HCT116 (cell line): Measurements from ENCODE around the gene HK1. TPM values are rescaled to one million over a fixed set of nuclear protein-coding genes. Genes with fewer than 3 reads are reported as not detected.

Experiments used
- ATAC-seq: fragments of 200-7000 bp; cut with Tn5 transposase; 2 replicates; pipeline ENCODE4 v1.9.1; 2020; ENCODE audit warnings: mild to moderate bottlenecking, moderate library complexity
- BruUV-seq: library from RNA; stranded (reverse); fragments of 400-500 nt; replicated peaks from 2 replicates; lab custom pipeline; 2021; lab: Mats Ljungman, UMichigan
- CTCF ChIA-PET: fragments of 300-600 bp; sonication (Branson Sonifier 250); formaldehyde crosslinking; loops from one replicate; lab custom pipeline; 2021; ENCODE audit warnings: antibody characterized with exemption; lab: Charles Lee
- POLR2A ChIA-PET: fragments of 300-600, 350-600 bp; sonication (Branson Sonifier 250); formaldehyde crosslinking; loops from one replicate; lab custom pipeline; 2021; ENCODE audit warnings: antibody characterized with exemption; lab: Charles Lee
- RAD21 ChIA-PET, 2 experiments: fragments of 300-600 bp; sonication (Branson Sonifier 250); formaldehyde crosslinking; loops; one replicate each; lab custom pipeline; 2023; ENCODE audit warnings: low total read pairs in 2 of 2; ENCODE audit not compliant: uncharacterized antibody in 2 of 2, unreplicated experiment in 2 of 2, low non-redundant PET in 1 of 2; lab: Charles Lee
- DNase-seq: peaks from one replicate; pipeline ENCODE4 v3.0.0-alpha.2; 2010; ENCODE audit warnings: low read depth, low spot score
- H2AFZ ChIP-seq: fragments of 200-600 bp; shearing (Covaris generic), sonication (generic); 2 replicates; pipeline ENCODE4 v1.6.1; 2017; ENCODE audit warnings: low read depth, mixed run types, mixed read lengths, antibody characterized with exemption, low read length; ENCODE audit not compliant: poor library complexity, severe bottlenecking
- H3K27ac ChIP-seq: 2 replicates; pipeline ENCODE4 v1.5.1; 2012; ENCODE audit warnings: low read depth, low read length
- H3K27me3 ChIP-seq: fragments of 200-600 bp; sonication (generic); 2 replicates; pipeline ENCODE4 v1.6.1; 2016; ENCODE audit warnings: mixed run types, low read length, mixed read lengths; ENCODE audit not compliant: insufficient read depth
- H3K36me3 ChIP-seq, 2 experiments: fragments of 200-500 bp in 1 of 2; fragments of 200-600 bp in 1 of 2; sonication (Bioruptor generic) in 1 of 2; sonication (generic) in 1 of 2; 2 replicates each; pipeline versions ENCODE4 v1.5.1 to v1.6.1; 2014 to 2016; ENCODE audit warnings: low read length in 2 of 2, inconsistent platforms in 1 of 2, mixed read lengths in 1 of 2, mixed run types in 1 of 2; ENCODE audit not compliant: insufficient read depth in 2 of 2, control insufficient read depth in 1 of 2
- H3K4me1 ChIP-seq, 2 experiments: fragments of 200-600 bp in 1 of 2; sonication (generic) in 1 of 2; 2 replicates each; pipeline versions ENCODE4 v1.5.1 to v1.6.1; 2012 to 2017; ENCODE audit warnings: low read length in 2 of 2, inconsistent platforms in 1 of 2, mild to moderate bottlenecking in 1 of 2, mixed read lengths in 1 of 2, mixed run types in 1 of 2, moderate library complexity in 1 of 2; ENCODE audit not compliant: insufficient read depth in 2 of 2, control insufficient read depth in 1 of 2
- H3K4me2 ChIP-seq: fragments of 200-600 bp; sonication (generic); 2 replicates; pipeline ENCODE4 v1.6.1; 2017; ENCODE audit warnings: mixed run types, low read length, mixed read lengths
- H3K4me3 ChIP-seq, 2 experiments: fragments of 200-600 bp in 1 of 2; sonication (generic) in 1 of 2; replicated peaks in 1 of 2; 2 replicates each; pipeline ENCODE4 v1.5.1; 2011 to 2016; ENCODE audit warnings: low read length in 2 of 2, control low read depth in 1 of 2, low read depth in 1 of 2, mild to moderate bottlenecking in 1 of 2, mixed read lengths in 1 of 2, mixed run types in 1 of 2
- H3K79me2 ChIP-seq: fragments of 200-600 bp; sonication (generic); 2 replicates; pipeline ENCODE4 v1.6.1; 2017; ENCODE audit warnings: mild to moderate bottlenecking, mixed run types, low read length, moderate library complexity, mixed read lengths; ENCODE audit not compliant: insufficient read depth
- H3K9ac ChIP-seq: fragments of 200-600 bp; sonication (generic); 2 replicates; pipeline ENCODE4 v1.6.1; 2016; ENCODE audit warnings: low read length, mixed read lengths
- H3K9me2 ChIP-seq: fragments of 200-600 bp; sonication (generic), shearing (Covaris generic); 2 replicates; pipeline ENCODE4 v1.6.1; 2017; ENCODE audit warnings: mixed run types, mild to moderate bottlenecking, moderate library complexity; ENCODE audit not compliant: insufficient read depth
- H3K9me3 ChIP-seq, 2 experiments: fragments of 200-500 bp in 1 of 2; fragments of 200-600 bp in 1 of 2; sonication (Bioruptor generic) in 1 of 2; sonication (generic) in 1 of 2; 2 replicates each; pipeline ENCODE4 v1.6.1; 2014 to 2017; ENCODE audit warnings: low read length in 2 of 2, mixed read lengths in 2 of 2, inconsistent platforms in 1 of 2, low read depth in 1 of 2, mild to moderate bottlenecking in 1 of 2, mixed run types in 1 of 2, moderate library complexity in 1 of 2; ENCODE audit not compliant: control insufficient read depth in 1 of 2, insufficient read depth in 1 of 2
- H4K20me1 ChIP-seq: fragments of 200-600 bp; sonication (generic), shearing (Covaris generic); 2 replicates; pipeline ENCODE4 v1.6.1; 2017; ENCODE audit warnings: mixed run types, mild to moderate bottlenecking, moderate library complexity; ENCODE audit not compliant: insufficient read depth
- CBX3 ChIP-seq: IDR thresholded peaks from 2 replicates; pipeline ENCODE4 v1.6.1; 2012; ENCODE audit warnings: low read depth
- EGR1 ChIP-seq: IDR thresholded peaks from 2 replicates; pipeline ENCODE4 v1.6.1; 2012; ENCODE audit warnings: low read depth
- ELF1 ChIP-seq: IDR thresholded peaks from 2 replicates; pipeline ENCODE4 v1.6.1; 2012; ENCODE audit warnings: low read depth, borderline replicate concordance
- EZH2 ChIP-seq: fragments of 200-600 bp; sonication (generic); IDR thresholded peaks from 2 replicates; pipeline ENCODE4 v1.6.1; 2017; ENCODE audit warnings: antibody characterized with exemption, mixed run types
- FOSL1 ChIP-seq: IDR thresholded peaks from 2 replicates; pipeline ENCODE4 v1.6.1; 2012; ENCODE audit warnings: low read depth
- JUND ChIP-seq: IDR thresholded peaks from 2 replicates; pipeline ENCODE4 v1.6.1; 2012
- POLR2AphosphoS5 ChIP-seq: IDR thresholded peaks from 2 replicates; pipeline ENCODE4 v1.6.1; 2011; ENCODE audit warnings: mild to moderate bottlenecking, low read depth, low read length, moderate library complexity
- SIN3A ChIP-seq: IDR thresholded peaks from 2 replicates; pipeline ENCODE4 v1.6.1; 2012; ENCODE audit warnings: low read depth
- SRF ChIP-seq: IDR thresholded peaks from 2 replicates; pipeline ENCODE4 v1.6.1; 2012; ENCODE audit warnings: low read depth
- TCF7L2 ChIP-seq: IDR thresholded peaks from 2 replicates; pipeline ENCODE4 v1.7.0; 2011; ENCODE audit warnings: borderline replicate concordance, inconsistent platforms; ENCODE audit not compliant: insufficient read depth, insufficient read length; ENCODE audit errors: extremely low read depth
- YY1 ChIP-seq: IDR thresholded peaks from 2 replicates; pipeline ENCODE4 v1.6.1; 2011; ENCODE audit warnings: low read length, low read depth, moderate library complexity, mild to moderate bottlenecking; ENCODE audit not compliant: insufficient replicate concordance; ENCODE audit errors: extremely low read depth
- ZFX ChIP-seq: fragments of 450-650 bp; IDR thresholded peaks from 2 replicates; pipeline ENCODE4 v1.6.1; 2017
- intact Hi-C: fragments of 100-400 bp; cut with micrococcal nuclease; formaldehyde crosslinking; loops from 2 replicates; pipeline ENCODE4 v1.10.0; 2022
- total RNA-seq: library from RNA; stranded (reverse); gene quantifications from one replicate; pipeline ENCODE4 v1.2.1, GENCODE V29; 2021; ENCODE audit not compliant: unreplicated experiment
- TF ChIP-seq, protein P1 (sequence below): IDR thresholded peaks from 2 replicates; pipeline ENCODE4 v1.6.1; 2011; ENCODE audit warnings: mild to moderate bottlenecking, low read length, moderate library complexity; ENCODE audit not compliant: insufficient replicate concordance; ENCODE audit errors: extremely low read depth
- TF ChIP-seq, protein P2 (sequence below): IDR thresholded peaks from 2 replicates; pipeline ENCODE4 v1.6.1; 2012

Gene HK1
- total RNA-seq, 1 experiment from 2014 or later = 50.3 TPM

DNA sequence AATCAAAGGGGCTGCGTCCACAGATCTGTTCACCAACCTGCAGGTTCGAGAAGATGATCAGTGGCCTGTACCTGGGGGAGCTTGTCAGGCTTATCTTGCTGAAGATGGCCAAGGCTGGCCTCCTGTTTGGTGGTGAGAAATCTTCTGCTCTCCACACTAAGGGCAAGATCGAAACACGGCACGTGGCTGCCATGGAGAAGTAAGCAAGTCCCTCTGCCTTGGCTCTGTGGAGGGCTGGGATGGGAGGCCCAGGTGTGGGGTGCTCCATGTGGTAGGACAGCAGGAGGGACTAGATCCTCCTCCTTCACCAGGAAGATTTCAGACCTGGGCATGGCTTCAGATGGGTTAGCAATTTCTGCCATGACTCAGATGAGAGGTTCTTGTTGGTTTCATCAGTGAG lies 32.3 kb upstream of the HK1 start:
- Histone ChIP-seq H2AFZ (no peak overlapping the region), H3K9me2 (no peaks in the 10 kb centered on the region), H3K9me3 (no peaks in the 10 kb centered on the region), H3K4me3 (no peak overlapping the region), H4K20me1 (no peaks in the 10 kb centered on the region), H3K27me3 (no peaks in the 10 kb centered on the region), H3K4me1 (no peaks in the 10 kb centered on the region), H3K9ac (no peak overlapping the region), H3K27ac (no peak overlapping the region), H3K79me2 (no peaks in the 10 kb centered on the region), H3K36me3 (no peaks in the 10 kb centered on the region), H3K4me2 (no peak overlapping the region)
- ATAC-seq (no peak), DNase-seq (no peak)
- ChIA-PET RAD21 (no interaction called here), CTCF (interaction anchor here (1.1 kb wide), 1 partner anchor 8 kb away, joined by 3 read pairs; no protein-coding TSS in a partner anchor), POLR2A (no interaction called here)
- intact Hi-C loops = no loop called here
- BruUV-seq = no TSS peak
- TF ChIP-seq CBX3 = no peak
- no peak for TF ChIP-seq FOSL1
- no peak for TF ChIP-seq SIN3A
- TF ChIP-seq EGR1 = no peak
- TF ChIP-seq YY1 = no peak
- no peak for TF ChIP-seq EZH2
- TF ChIP-seq, protein P1, sequence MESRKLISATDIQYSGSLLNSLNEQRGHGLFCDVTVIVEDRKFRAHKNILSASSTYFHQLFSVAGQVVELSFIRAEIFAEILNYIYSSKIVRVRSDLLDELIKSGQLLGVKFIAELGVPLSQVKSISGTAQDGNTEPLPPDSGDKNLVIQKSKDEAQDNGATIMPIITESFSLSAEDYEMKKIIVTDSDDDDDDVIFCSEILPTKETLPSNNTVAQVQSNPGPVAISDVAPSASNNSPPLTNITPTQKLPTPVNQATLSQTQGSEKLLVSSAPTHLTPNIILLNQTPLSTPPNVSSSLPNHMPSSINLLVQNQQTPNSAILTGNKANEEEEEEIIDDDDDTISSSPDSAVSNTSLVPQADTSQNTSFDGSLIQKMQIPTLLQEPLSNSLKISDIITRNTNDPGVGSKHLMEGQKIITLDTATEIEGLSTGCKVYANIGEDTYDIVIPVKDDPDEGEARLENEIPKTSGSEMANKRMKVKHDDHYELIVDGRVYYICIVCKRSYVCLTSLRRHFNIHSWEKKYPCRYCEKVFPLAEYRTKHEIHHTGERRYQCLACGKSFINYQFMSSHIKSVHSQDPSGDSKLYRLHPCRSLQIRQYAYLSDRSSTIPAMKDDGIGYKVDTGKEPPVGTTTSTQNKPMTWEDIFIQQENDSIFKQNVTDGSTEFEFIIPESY = no peak
- TF ChIP-seq JUND = no peak
- no peak for TF ChIP-seq TCF7L2
- TF ChIP-seq, protein P2, sequence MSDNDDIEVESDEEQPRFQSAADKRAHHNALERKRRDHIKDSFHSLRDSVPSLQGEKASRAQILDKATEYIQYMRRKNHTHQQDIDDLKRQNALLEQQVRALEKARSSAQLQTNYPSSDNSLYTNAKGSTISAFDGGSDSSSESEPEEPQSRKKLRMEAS = no peak
- TF ChIP-seq ZFX = no peak
- TF ChIP-seq POLR2AphosphoS5 = no peak
- no peak for TF ChIP-seq SRF
- TF ChIP-seq ELF1 = no peak
